Mesendoderm (in vitro differentiated cells): ENCODE data around the gene KLF15.

Source experiments
- DNase-seq: peaks from one replicate; pipeline ENCODE4 v3.0.0; 2013
- H2AK5ac ChIP-seq: 2 replicates; pipeline ENCODE4 v1.6.1; 2013; ENCODE audit warnings: low read length, inconsistent platforms
- H2BK120ac ChIP-seq: 2 replicates; pipeline ENCODE4 v1.6.1; 2013; ENCODE audit warnings: low read depth, mild to moderate bottlenecking, low read length, moderate library complexity, mixed read lengths
- H2BK15ac ChIP-seq: replicated peaks from 2 replicates; pipeline ENCODE4 v1.6.1; 2013; ENCODE audit warnings: low read depth, mild to moderate bottlenecking, moderate library complexity
- H2BK5ac ChIP-seq: 2 replicates; pipeline ENCODE4 v1.6.1; 2013; ENCODE audit warnings: low read length, inconsistent platforms
- H3K18ac ChIP-seq: 2 replicates; pipeline ENCODE4 v1.6.1; 2013; ENCODE audit warnings: mild to moderate bottlenecking, low read length, mixed read lengths
- H3K23ac ChIP-seq: one replicate; pipeline ENCODE4 v1.6.1; 2013; ENCODE audit warnings: low read length
- H3K27ac ChIP-seq: 2 replicates; pipeline ENCODE4 v1.5.1; 2013; ENCODE audit warnings: low read depth, mild to moderate bottlenecking, inconsistent platforms, low read length, moderate library complexity
- H3K27me3 ChIP-seq: 2 replicates; pipeline ENCODE4 v1.6.1; 2013; ENCODE audit warnings: low read length, control low read depth, mild to moderate bottlenecking, inconsistent platforms; ENCODE audit not compliant: insufficient read depth, poor library complexity
- H3K36me3 ChIP-seq: 2 replicates; pipeline ENCODE4 v1.6.1; 2013; ENCODE audit warnings: low read length, inconsistent platforms; ENCODE audit not compliant: control insufficient read depth, insufficient read depth
- H3K4ac ChIP-seq: one replicate; pipeline ENCODE4 v1.6.1; 2013; ENCODE audit warnings: low read depth, mild to moderate bottlenecking, low read length, moderate library complexity
- H3K4me1 ChIP-seq: 2 replicates; pipeline ENCODE4 v1.6.1; 2013; ENCODE audit warnings: low read depth, low read length, inconsistent platforms; ENCODE audit not compliant: control insufficient read depth
- H3K4me2 ChIP-seq: 2 replicates; pipeline ENCODE4 v1.6.1; 2013; ENCODE audit warnings: low read length
- H3K4me3 ChIP-seq: 2 replicates; pipeline ENCODE4 v1.5.1; 2013; ENCODE audit warnings: mild to moderate bottlenecking, low read length
- H3K56ac ChIP-seq: one replicate; pipeline ENCODE4 v1.6.1; 2013; ENCODE audit warnings: low read length
- H3K79me1 ChIP-seq: 2 replicates; pipeline ENCODE4 v1.6.1; 2013; ENCODE audit warnings: low read length, inconsistent platforms
- H3K79me2 ChIP-seq: 2 replicates; pipeline ENCODE4 v1.6.1; 2013; ENCODE audit warnings: mild to moderate bottlenecking, low read length; ENCODE audit not compliant: control insufficient read depth, insufficient read depth
- H3K9ac ChIP-seq: 2 replicates; pipeline ENCODE4 v1.6.1; 2013; ENCODE audit warnings: low read length, inconsistent platforms
- H4K5ac ChIP-seq: one replicate; pipeline ENCODE4 v1.6.1; 2013; ENCODE audit warnings: low read length
- H4K8ac ChIP-seq: one replicate; pipeline ENCODE4 v1.6.1; 2013; ENCODE audit warnings: low read depth, mild to moderate bottlenecking, control low read depth, low read length, moderate library complexity
- WGBS: extraction: QIAGEN DNeasy Blood & Tissue Kit; methylation state at CpG from one replicate; pipeline ENCODE4 v1.1.7; 2013; ENCODE audit warnings: low lambda C conversion rate, missing lambda C conversion rate; ENCODE audit not compliant: insufficient coverage; ENCODE audit errors: extremely low coverage; 5-methylcytosine and 5-hydroxymethylcytosine counted together

Gene KLF15

GRCh38 chr3:126316501-126316939 is 40.7 kb downstream of the KLF15 start:
- no peaks in the 10 kb centered on the region for H3K4me1 ChIP-seq
- no peak overlapping the region for H2BK15ac ChIP-seq
- H3K27me3 ChIP-seq: no peaks in the 10 kb centered on the region
- no peaks in the 10 kb centered on the region for H3K36me3 ChIP-seq
- H3K23ac ChIP-seq: no peak overlapping the region
- no peak overlapping the region for H3K56ac ChIP-seq
- no peak overlapping the region for H3K4ac ChIP-seq
- DNase-seq: no peak
- H2BK120ac ChIP-seq: no peak overlapping the region
- H3K79me2 ChIP-seq: no peaks in the 10 kb centered on the region
- H2BK5ac ChIP-seq: no peak overlapping the region
- no peaks in the 10 kb centered on the region for H3K79me1 ChIP-seq
- no peak overlapping the region for H4K8ac ChIP-seq
- no peak overlapping the region for H4K5ac ChIP-seq
- H3K27ac ChIP-seq: no peak overlapping the region
- H3K9ac ChIP-seq: no peak overlapping the region
- no peak overlapping the region for H3K18ac ChIP-seq
- no peak overlapping the region for H3K4me3 ChIP-seq
- H3K4me2 ChIP-seq: no peak overlapping the region
- no peak overlapping the region for H2AK5ac ChIP-seq
- no CpG with 5 or more reads among the region's 8 CpGs for WGBS

GRCh38 chr3:126316031-126316461 is 41.2 kb downstream of the KLF15 start:
- no peak overlapping the region for H3K18ac ChIP-seq
- H3K27ac ChIP-seq: no peak overlapping the region
- no peak overlapping the region for H2BK5ac ChIP-seq
- H3K9ac ChIP-seq: no peak overlapping the region
- no peak overlapping the region for H2AK5ac ChIP-seq
- no peak overlapping the region for H2BK15ac ChIP-seq
- no peaks in the 10 kb centered on the region for H3K27me3 ChIP-seq
- H3K4me1 ChIP-seq: no peaks in the 10 kb centered on the region
- H3K79me2 ChIP-seq: no peaks in the 10 kb centered on the region
- H4K8ac ChIP-seq: no peak overlapping the region
- H3K4ac ChIP-seq: no peak overlapping the region
- no CpG with 5 or more reads among the region's 12 CpGs for WGBS
- no peak overlapping the region for H2BK120ac ChIP-seq
- no peak overlapping the region for H3K56ac ChIP-seq
- H3K23ac ChIP-seq: no peak overlapping the region
- DNase-seq: no peak
- no peaks in the 10 kb centered on the region for H3K36me3 ChIP-seq
- no peak overlapping the region for H3K4me3 ChIP-seq
- no peaks in the 10 kb centered on the region for H3K79me1 ChIP-seq
- no peak overlapping the region for H3K4me2 ChIP-seq
- H4K5ac ChIP-seq: no peak overlapping the region

GRCh38 chr3:126314790-126315658 is 42.2 kb downstream of the KLF15 start:
- no peaks in the 10 kb centered on the region for H3K27me3 ChIP-seq
- no peak overlapping the region for H4K8ac ChIP-seq
- no peak overlapping the region for H3K56ac ChIP-seq
- WGBS: no CpG with 5 or more reads among the region's 11 CpGs
- no peak overlapping the region for H2BK15ac ChIP-seq
- no peak overlapping the region for H3K9ac ChIP-seq
- DNase-seq: no peak
- no peaks in the 10 kb centered on the region for H3K36me3 ChIP-seq
- H3K79me2 ChIP-seq: no peaks in the 10 kb centered on the region
- H3K4me3 ChIP-seq: no peak overlapping the region
- no peak overlapping the region for H3K23ac ChIP-seq
- no peak overlapping the region for H2BK5ac ChIP-seq
- no peak overlapping the region for H3K4ac ChIP-seq
- no peak overlapping the region for H3K4me2 ChIP-seq
- no peak overlapping the region for H3K27ac ChIP-seq
- no peaks in the 10 kb centered on the region for H3K79me1 ChIP-seq
- no peak overlapping the region for H4K5ac ChIP-seq
- H3K18ac ChIP-seq: no peak overlapping the region
- no peak overlapping the region for H2AK5ac ChIP-seq
- H3K4me1 ChIP-seq: no peaks in the 10 kb centered on the region
- H2BK120ac ChIP-seq: no peak overlapping the region

GRCh38 chr3:126314305-126314789 is 42.9 kb downstream of the KLF15 start:
- no peak for DNase-seq
- Histone ChIP-seq H3K36me3 (no peaks in the 10 kb centered on the region), H2BK120ac (no peak overlapping the region), H3K27me3 (no peaks in the 10 kb centered on the region), H3K4me2 (no peak overlapping the region), H2BK15ac (no peak overlapping the region), H3K18ac (no peak overlapping the region), H3K23ac (no peak overlapping the region), H3K27ac (no peak overlapping the region), H3K79me2 (no peaks in the 10 kb centered on the region), H3K4ac (no peak overlapping the region), H4K5ac (no peak overlapping the region), H3K4me1 (no peaks in the 10 kb centered on the region), H3K4me3 (no peak overlapping the region), H3K9ac (no peak overlapping the region), H2AK5ac (no peak overlapping the region), H3K79me1 (no peaks in the 10 kb centered on the region), H4K8ac (no peak overlapping the region), H2BK5ac (no peak overlapping the region), H3K56ac (no peak overlapping the region)
- WGBS: no CpG with 5 or more reads among the region's 4 CpGs

GRCh38 chr3:126313580-126314304 is 43.5 kb downstream of the KLF15 start:
- H3K79me1 ChIP-seq: no peaks in the 10 kb centered on the region
- H2AK5ac ChIP-seq: no peak overlapping the region
- H2BK15ac ChIP-seq: no peak overlapping the region
- H3K4me2 ChIP-seq: no peak overlapping the region
- H3K4me1 ChIP-seq: no peaks in the 10 kb centered on the region
- H2BK5ac ChIP-seq: no peak overlapping the region
- H3K23ac ChIP-seq: no peak overlapping the region
- no peak overlapping the region for H4K8ac ChIP-seq
- H2BK120ac ChIP-seq: no peak overlapping the region
- no peak for DNase-seq
- no peak overlapping the region for H3K4ac ChIP-seq
- H3K18ac ChIP-seq: no peak overlapping the region
- WGBS: no CpG with 5 or more reads among the region's 6 CpGs
- no peak overlapping the region for H3K27ac ChIP-seq
- no peaks in the 10 kb centered on the region for H3K79me2 ChIP-seq
- H3K36me3 ChIP-seq: no peaks in the 10 kb centered on the region
- H3K27me3 ChIP-seq: no peaks in the 10 kb centered on the region
- no peak overlapping the region for H4K5ac ChIP-seq
- H3K9ac ChIP-seq: no peak overlapping the region
- H3K56ac ChIP-seq: no peak overlapping the region
- H3K4me3 ChIP-seq: no peak overlapping the region
